ENCODE results near the gene CAPN15.

Gene CAPN15

GRCh38 chr16:557463-558297 is 30.2 kb downstream of the CAPN15 start:
- in situ Hi-C loops (cut with HindIII; ENCODE audit: low sequenced_read_pairs) = no loop called here
- H3K4me3 ChIP-seq (ENCODE audit: low read depth, low read length) = no peak overlapping the region
- no peak for TF ChIP-seq CTCF (IDR thresholded peaks at IDR 0.05; ENCODE audit: low read depth, low read length)
- DNase-seq (ENCODE audit: low read depth, low spot score) = no peak

- in situ Hi-C loops (cut with HindIII; ENCODE audit: low sequenced_read_pairs) = no loop called here
- no peak for DNase-seq (ENCODE audit: low read depth, low spot score)
- no peak for TF ChIP-seq CTCF (IDR thresholded peaks at IDR 0.05; ENCODE audit: low read depth, low read length)
- H3K4me3 ChIP-seq (ENCODE audit: low read depth, low read length) = no peak overlapping the region
Measured at GRCh38 chr16:558298-559020, 30.9 kb downstream of the CAPN15 start.

GRCh38 chr16:559021-559380 is 31.5 kb downstream of the CAPN15 start:
- TF ChIP-seq CTCF (IDR thresholded peaks at IDR 0.05; ENCODE audit: low read depth, low read length) = no peak
- in situ Hi-C loops (cut with HindIII; ENCODE audit: low sequenced_read_pairs) = no loop called here
- DNase-seq (ENCODE audit: low read depth, low spot score) = no peak
- H3K4me3 ChIP-seq (ENCODE audit: low read depth, low read length) = no peak overlapping the region

GRCh38 chr16:559411-560203 is 32.1 kb downstream of the CAPN15 start:
- H3K4me3 ChIP-seq (ENCODE audit: low read depth, low read length) = no peak overlapping the region
- TF ChIP-seq CTCF (IDR thresholded peaks at IDR 0.05; ENCODE audit: low read depth, low read length) = no peak
- in situ Hi-C loops (cut with HindIII; ENCODE audit: low sequenced_read_pairs) = no loop called here
- DNase-seq (ENCODE audit: low read depth, low spot score) = no peak

DNA sequence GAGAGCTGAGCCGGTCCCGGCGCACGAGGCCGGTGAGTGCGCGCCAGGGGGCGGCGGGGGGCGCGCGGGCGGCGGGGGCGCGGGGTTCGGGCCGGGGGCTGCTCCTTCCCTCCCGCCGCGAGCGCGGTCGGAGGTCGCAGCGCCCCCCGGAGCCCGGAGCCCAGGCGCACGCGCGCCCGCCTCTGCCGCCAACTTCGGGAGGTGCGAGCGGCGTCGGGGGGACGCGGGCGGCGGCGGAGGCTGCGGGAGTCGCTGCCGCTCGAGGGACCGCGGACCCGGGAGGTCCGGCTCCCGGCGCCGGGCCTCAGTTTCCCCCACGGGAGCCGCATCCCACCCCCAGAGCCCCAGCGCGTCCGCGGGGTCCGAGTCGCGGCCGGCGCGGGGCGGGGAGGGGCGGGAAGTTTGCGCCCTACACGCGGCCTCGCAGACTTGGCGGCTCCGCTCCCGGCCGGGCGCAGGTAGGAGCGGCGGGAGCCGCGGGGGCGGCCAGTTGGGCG is 32.7 kb downstream of the CAPN15 start, which contains the start of gene PRR35:
PRR35 (plus strand) TSS at position 191 of the 497 bp plus-strand sequence. CDS start 2,901 bp downstream, outside the sequence.
- no peak for TF ChIP-seq CTCF (IDR thresholded peaks at IDR 0.05; ENCODE audit: low read depth, low read length)
- H3K4me3 ChIP-seq (ENCODE audit: low read depth, low read length) = no peak within 1 kb of the TSS
- in situ Hi-C loops (cut with HindIII; ENCODE audit: low sequenced_read_pairs) = no loop called here

More for the DNA sequence above, 32.7 kb downstream of the CAPN15 start, which contains the start of gene PRR35:
- DNase-seq (ENCODE audit: low read depth, low spot score) = no peak
